Testis (tissue), 3 donors: Measurements from ENCODE around the gene AADAT. TPM values are rescaled to one million over a fixed set of nuclear protein-coding genes. Genes with fewer than 3 reads are reported as not detected.

Source experiments
- DNase-seq: peaks from one replicate; pipeline ENCODE4 v3.0.0-alpha.2; 2019
- H3K27ac ChIP-seq, 2 donors: fragments of 200-600 bp; sonication (generic); one replicate each; pipeline ENCODE4 v1.5.1; 2019
- H3K27me3 ChIP-seq: fragments of 200-600 bp; sonication (generic); one replicate; pipeline ENCODE4 v1.5.1; 2019
- H3K36me3 ChIP-seq: fragments of 200-600 bp; sonication (generic); one replicate; pipeline ENCODE4 v1.5.1; 2017; ENCODE audit warnings: low read depth; ENCODE audit errors: missing control alignments
- H3K4me1 ChIP-seq: fragments of 200-600 bp; sonication (generic); one replicate; pipeline ENCODE4 v1.5.1; 2019
- H3K4me3 ChIP-seq, 2 donors: fragments of 200-600 bp; sonication (generic); one replicate each; pipeline ENCODE4 v1.5.1; 2017 to 2019
- H3K9me3 ChIP-seq: fragments of 200-600 bp; sonication (generic); one replicate; pipeline ENCODE4 v1.5.1; 2017
- POLR2A ChIP-seq: fragments of 450-650 bp; IDR thresholded peaks from one replicate; pipeline ENCODE4 v1.6.1; 2017; ENCODE audit warnings: antibody characterized with exemption, mild to moderate bottlenecking, moderate library complexity
- WGBS, 2 donors: methylation state at CpG; one replicate each; pipeline ENCODE4 v1.1.5; 2018; 5-methylcytosine and 5-hydroxymethylcytosine counted together
- intact Hi-C: fragments of 100-400 bp; cut with DNase I; formaldehyde crosslinking; loops from one replicate; pipeline ENCODE4 v1.15.1; 2023; ENCODE audit warnings: low total_unique reads
- polyA plus RNA-seq: library from polyadenylated mRNA; stranded (reverse); fragments of 350-450 nt; fragmentation: Illumina TruSeq; extraction: RNeasy Lipid Tissue Mini Kit (QIAGEN cat#74804); gene quantifications from one replicate; pipeline ENCODE4 v1.2.3, GENCODE V29; 2014; ENCODE audit warnings: low read depth, low replicate concordance; ENCODE audit not compliant: insufficient read depth
- total RNA-seq, 2 donors: library from RNA; depleted of rRNA; stranded (reverse); fragments of >200 nt; gene quantifications; one replicate each; pipeline ENCODE4 v1.2.3, GENCODE V29; 2016
- TF ChIP-seq, protein P1 (sequence below), 3 experiments: fragments of 450-650 bp in 2 of 3; fragments of 200-600 bp in 1 of 3; sonication (generic) in 1 of 3; IDR thresholded peaks; one replicate each; pipeline ENCODE4 v1.5.1; 2016 to 2019; ENCODE audit warnings: antibody characterized with exemption in 3 of 3, mild to moderate bottlenecking in 2 of 3, moderate library complexity in 1 of 3

The AADAT gene
- total and polyA plus RNA-seq, 3 donors from 2014 or later: 9.3 to 29.4 (median 10.7) TPM

DNA sequence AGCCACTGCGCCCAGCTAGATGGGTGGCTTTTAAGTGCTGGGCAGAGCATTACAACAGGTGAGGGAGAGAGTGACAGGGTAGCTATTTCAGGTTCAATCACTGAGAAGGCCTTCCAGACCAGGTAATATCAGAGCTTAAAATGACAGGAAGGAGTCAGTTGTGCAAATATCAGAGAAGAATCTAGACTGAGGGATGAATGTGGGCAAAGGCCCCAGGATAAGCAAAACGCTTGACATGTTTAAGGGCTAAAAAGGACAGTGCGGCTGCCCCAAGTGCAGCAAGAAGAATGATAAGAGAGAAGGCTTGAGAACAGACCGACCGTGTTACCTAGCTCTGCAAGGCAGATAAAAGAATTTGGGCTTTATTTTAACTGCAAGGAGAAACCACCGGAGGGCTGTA lies 18.6 kb downstream of the AADAT start:
- intact Hi-C loops: no loop called here
- no peaks in the 10 kb centered on the region for H3K27me3 ChIP-seq
- 67 to 93% methylated on average over 6 of the region's 6 CpGs for WGBS, 2 donors
- no peaks in the 10 kb centered on the region for H3K9me3 ChIP-seq
- TF ChIP-seq, protein P1, sequence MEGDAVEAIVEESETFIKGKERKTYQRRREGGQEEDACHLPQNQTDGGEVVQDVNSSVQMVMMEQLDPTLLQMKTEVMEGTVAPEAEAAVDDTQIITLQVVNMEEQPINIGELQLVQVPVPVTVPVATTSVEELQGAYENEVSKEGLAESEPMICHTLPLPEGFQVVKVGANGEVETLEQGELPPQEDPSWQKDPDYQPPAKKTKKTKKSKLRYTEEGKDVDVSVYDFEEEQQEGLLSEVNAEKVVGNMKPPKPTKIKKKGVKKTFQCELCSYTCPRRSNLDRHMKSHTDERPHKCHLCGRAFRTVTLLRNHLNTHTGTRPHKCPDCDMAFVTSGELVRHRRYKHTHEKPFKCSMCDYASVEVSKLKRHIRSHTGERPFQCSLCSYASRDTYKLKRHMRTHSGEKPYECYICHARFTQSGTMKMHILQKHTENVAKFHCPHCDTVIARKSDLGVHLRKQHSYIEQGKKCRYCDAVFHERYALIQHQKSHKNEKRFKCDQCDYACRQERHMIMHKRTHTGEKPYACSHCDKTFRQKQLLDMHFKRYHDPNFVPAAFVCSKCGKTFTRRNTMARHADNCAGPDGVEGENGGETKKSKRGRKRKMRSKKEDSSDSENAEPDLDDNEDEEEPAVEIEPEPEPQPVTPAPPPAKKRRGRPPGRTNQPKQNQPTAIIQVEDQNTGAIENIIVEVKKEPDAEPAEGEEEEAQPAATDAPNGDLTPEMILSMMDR (IDR thresholded peaks at IDR 0.05): no peak
- TF ChIP-seq POLR2A: no peak
- no peaks in the 10 kb centered on the region for H3K36me3 ChIP-seq
- no peak overlapping the region for H3K27ac ChIP-seq
- no peak overlapping the region for H3K4me3 ChIP-seq
- H3K4me1 ChIP-seq: no peaks in the 10 kb centered on the region
- no peak for DNase-seq

DNA sequence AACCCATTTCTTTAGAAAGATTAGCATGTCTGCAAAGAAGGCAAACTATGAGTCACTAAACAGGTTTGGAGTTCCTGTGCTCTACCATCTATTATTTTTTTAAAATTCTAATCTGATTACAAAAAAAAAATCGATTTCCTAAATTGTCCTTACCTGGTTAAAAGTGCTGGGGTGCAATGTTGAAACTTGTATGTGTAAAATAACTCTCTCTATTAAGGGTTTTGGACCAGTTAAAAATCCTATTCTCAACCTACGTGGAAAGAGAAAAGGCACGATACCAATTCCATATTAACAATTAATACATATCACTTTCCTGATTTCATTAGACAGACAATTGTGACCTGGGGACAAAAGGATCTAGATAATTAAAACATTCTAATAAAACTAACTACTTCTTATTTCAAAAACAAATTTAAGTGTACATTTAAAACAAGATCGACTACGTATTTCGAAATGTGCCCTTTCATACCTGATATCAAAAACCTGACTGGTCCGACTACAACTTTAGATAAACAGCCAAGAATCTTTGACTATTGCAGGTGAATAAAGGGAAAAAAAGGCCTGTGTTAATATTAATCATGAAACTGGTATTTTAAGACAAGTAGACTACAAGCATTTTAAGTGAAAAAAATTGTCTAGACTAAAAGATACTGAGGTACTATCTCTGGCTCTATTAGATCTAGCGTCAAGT lies 21.2 kb downstream of the AADAT start:
- Histone ChIP-seq H3K4me1 (no peaks in the 10 kb centered on the region), H3K9me3 (no peaks in the 10 kb centered on the region), H3K27me3 (no peaks in the 10 kb centered on the region), H3K27ac (no peak overlapping the region), H3K4me3 (no peak overlapping the region), H3K36me3 (no peaks in the 10 kb centered on the region)
- TF ChIP-seq, protein P1 (IDR thresholded peaks at IDR 0.05): no peak
- no peak for TF ChIP-seq POLR2A
- WGBS, 2 donors: 93 to 95% methylated on average over 8 of the region's 8 CpGs
- no peak for DNase-seq
- intact Hi-C loops: no loop called here

DNA sequence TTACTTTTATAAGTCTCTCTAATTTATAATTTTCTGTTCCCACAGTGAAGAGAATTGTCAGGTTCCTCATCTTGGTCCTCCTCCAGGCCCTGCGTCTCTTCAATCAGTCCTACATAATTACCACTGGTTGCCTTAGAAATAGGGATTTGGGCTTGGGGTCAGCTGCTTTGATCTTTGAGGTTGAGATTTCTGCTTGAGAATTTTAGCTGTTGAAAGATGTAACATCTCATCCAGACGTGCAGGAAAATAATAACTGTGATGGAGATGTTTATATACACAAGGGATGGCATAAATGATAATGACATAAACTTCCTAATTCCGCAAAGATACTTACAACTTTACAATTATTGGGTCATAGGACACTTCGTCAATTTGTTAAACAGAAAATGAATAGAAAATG lies 30.3 kb downstream of the AADAT start:
- intact Hi-C loops: no loop called here
- 78 to 89% methylated on average over 4 of the region's 4 CpGs for WGBS, 2 donors

DNA sequence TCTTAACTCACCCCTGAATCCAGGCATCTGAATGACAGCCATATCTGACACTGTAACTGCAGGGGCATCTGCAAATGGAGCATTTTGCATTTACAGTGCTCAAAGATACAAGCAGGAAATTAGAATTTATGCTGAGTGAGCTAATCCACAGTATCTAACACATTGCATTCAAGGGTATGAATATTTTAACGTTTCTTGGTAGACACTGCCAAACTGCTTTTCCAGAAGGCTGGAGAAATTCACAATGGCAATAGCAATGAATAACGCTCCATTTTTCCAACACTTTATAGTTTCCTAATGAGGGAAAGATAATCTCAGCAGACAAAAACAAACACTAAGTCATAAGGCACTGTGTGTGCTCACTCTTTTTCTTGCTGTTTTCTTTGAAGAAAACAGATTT lies 30.9 kb downstream of the AADAT start:
- Histone ChIP-seq H3K4me3 (no peak overlapping the region), H3K27ac (no peak overlapping the region), H3K36me3 (no peaks in the 10 kb centered on the region), H3K27me3 (no peaks in the 10 kb centered on the region), H3K4me1 (no peaks in the 10 kb centered on the region), H3K9me3 (no peaks in the 10 kb centered on the region)
- intact Hi-C loops: no loop called here
- WGBS, 2 donors: 41 to 50% methylated on average over 2 of the region's 2 CpGs
- no peak for TF ChIP-seq POLR2A
- TF ChIP-seq, protein P1 (IDR thresholded peaks at IDR 0.05): no peak
- no peak for DNase-seq

More for the DNA sequence above, 30.3 kb downstream of the AADAT start:
- H3K9me3 ChIP-seq: no peaks in the 10 kb centered on the region
- H3K27me3 ChIP-seq: no peaks in the 10 kb centered on the region
- no peak overlapping the region for H3K27ac ChIP-seq
- DNase-seq: no peak
- TF ChIP-seq POLR2A: no peak
- TF ChIP-seq, protein P1 (IDR thresholded peaks at IDR 0.05): no peak
- H3K4me3 ChIP-seq: no peak overlapping the region
- no peaks in the 10 kb centered on the region for H3K36me3 ChIP-seq
- no peaks in the 10 kb centered on the region for H3K4me1 ChIP-seq

DNA sequence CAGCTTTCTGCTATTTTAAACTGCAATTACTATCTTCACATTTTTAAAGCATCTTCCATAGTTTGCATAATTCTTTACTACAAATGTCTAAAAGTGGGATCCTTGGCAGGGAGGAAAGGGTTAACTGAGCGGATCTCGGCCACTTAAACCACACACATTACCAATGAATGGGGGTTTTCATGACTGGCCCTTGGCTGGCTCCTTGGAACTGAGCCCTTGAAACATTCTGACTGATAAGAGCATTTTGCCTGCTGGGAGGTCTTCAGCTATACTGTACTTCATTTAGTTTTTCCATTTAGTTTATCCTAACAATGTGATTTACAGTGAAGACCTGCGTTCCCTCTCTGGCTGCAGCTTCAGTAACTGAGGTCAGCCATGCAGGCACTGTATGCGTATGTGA lies 31.9 kb downstream of the AADAT start:
- Histone ChIP-seq H3K4me1 (no peaks in the 10 kb centered on the region), H3K27me3 (no peaks in the 10 kb centered on the region), H3K4me3 (no peak overlapping the region), H3K9me3 (no peaks in the 10 kb centered on the region), H3K27ac (no peak overlapping the region), H3K36me3 (no peaks in the 10 kb centered on the region)
- intact Hi-C loops: no loop called here
- WGBS, 2 donors: 48 to 61% methylated on average over 4 of the region's 4 CpGs
- TF ChIP-seq POLR2A: no peak
- TF ChIP-seq, protein P1 (IDR thresholded peaks at IDR 0.05): no peak
- DNase-seq: no peak
